T-helper 1 cell treated with Interleukin-12 subunit alpha and Interleukin-12 subunit beta and Interleukin-4 antibody, amounts not matched to agents 30 ng/mL and 1 ng/mL, for 36 hours (primary cell): Measurements from ENCODE around the gene ZMYM4. TPM values are rescaled to one million over a fixed set of nuclear protein-coding genes. Genes with fewer than 3 reads are reported as not detected.

Experiments used
- intact Hi-C: fragments of 100-400 bp; cut with micrococcal nuclease; formaldehyde crosslinking; loops from one replicate; pipeline ENCODE4 v1.15.1; 2024
- total RNA-seq: library from RNA; stranded (reverse); gene quantifications from 2 replicates; pipeline ENCODE4 v1.2.3, GENCODE V29; 2022

Gene ZMYM4
- total RNA-seq, 1 donor from 2014 or later = 34.4 TPM

DNA sequence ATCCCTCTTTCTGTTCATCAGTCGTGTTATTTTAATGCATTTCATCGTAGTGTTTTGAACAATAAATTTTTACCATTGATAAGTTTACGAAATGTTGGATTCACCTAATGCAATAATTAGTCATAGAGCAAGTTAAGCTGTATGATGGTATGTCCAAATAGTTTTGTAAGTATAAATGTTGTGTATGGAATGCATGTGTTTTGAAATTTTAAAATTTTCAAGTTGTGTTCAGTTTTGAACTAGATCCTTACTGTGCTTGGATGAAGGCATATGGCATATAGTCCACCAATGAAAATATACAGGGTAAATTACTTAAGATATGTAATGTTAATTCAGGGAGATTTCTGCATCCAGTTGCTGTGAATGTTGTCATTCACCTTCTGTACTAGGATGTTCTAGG is 2.3 kb downstream of the ZMYM4 start:
- intact Hi-C loops = no loop called here

DNA sequence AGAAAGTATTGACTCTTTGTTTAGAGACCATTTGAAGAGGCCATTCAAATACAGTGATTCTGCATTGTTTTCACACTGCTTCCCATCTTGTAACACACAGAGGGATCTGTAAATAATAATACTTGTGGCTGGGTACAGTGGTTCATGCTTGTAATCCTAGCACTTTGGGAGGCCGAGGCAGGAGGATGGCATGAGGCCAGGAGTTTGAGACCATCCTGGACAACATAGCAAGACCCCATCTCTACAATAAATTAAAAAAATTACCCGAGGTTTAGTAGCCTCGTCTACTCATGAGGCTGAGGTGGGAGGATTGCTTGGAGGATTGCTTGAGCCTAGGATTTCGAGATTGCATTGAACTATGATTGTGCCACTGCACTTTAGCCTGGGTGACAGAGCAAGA is 5.7 kb downstream of the ZMYM4 start:
- intact Hi-C loops = no loop called here

DNA sequence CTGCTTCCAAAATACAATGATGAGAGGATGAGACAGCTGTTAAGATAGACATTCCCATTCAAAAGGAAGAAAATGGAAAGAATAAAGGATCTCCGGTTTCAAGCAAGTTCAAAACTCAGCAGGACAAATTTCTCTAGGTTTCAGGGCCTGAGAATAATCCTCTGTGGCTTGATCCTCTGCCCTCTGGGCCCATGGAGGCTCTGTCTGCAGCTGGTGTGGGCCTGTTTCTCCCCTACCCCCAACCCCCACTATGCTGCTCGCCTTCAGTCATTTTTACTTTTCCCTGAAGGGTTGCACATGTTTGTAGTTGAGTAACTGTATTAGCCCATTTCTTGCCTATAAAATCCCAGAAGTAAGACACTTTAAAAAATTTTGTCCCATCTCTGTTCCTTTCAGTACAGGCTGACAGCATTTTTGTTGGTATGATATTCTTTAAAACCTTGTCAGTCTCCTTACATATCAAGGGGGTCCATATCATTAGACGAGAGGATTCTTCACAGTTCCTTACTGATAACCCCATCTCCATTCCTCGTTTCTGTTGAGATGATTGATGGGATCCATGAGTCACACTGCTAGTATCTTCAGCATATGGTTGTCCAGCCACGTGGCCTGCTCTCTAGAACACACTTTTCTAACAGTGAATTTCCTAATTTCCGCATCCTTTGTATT is 10.5 kb downstream of the ZMYM4 start:
- intact Hi-C loops = no loop called here

DNA sequence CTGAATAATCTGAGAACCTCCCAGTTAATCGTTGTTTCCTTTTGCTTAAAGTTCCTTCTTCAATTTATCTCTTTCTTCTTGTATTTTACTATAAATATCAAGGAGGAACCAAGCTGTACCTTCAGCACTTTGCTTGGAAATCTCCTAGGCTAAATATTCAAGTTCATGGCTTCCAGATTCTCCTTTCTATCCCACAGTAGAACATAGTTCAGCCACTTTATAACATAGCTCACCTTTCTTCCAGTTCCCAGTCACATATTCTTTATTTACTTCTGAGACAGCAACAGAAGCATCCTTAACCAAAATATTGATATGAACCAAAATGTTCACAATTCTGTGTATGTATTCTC is 11.0 kb downstream of the ZMYM4 start:
- intact Hi-C loops = no loop called here

- intact Hi-C loops = no loop called here
These were observed 11.5 kb downstream of the ZMYM4 start for GRCh38 chr1:35280006-35280405.

- intact Hi-C loops = no loop called here
These were observed 13.1 kb downstream of the ZMYM4 start for GRCh38 chr1:35281565-35281964.

DNA sequence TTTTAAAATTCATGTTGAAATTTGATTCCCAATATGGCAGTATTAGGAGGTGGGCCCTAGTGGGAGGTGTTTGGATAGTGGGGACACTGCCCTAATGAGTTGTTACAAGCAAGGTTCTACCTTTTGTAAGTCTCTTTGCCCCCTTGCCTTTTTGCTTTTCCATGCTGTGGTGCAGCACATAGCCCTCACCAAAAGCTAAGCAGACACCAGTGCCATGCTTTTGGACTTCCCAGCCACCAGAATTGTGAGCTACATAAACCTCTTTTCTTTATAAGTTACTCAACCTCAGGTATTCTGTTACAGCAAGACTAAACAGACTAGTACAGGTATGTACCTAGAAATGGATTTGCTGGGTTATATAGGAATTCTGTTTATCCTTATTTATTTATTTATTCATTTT is 13.7 kb downstream of the ZMYM4 start:
- intact Hi-C loops = no loop called here

DNA sequence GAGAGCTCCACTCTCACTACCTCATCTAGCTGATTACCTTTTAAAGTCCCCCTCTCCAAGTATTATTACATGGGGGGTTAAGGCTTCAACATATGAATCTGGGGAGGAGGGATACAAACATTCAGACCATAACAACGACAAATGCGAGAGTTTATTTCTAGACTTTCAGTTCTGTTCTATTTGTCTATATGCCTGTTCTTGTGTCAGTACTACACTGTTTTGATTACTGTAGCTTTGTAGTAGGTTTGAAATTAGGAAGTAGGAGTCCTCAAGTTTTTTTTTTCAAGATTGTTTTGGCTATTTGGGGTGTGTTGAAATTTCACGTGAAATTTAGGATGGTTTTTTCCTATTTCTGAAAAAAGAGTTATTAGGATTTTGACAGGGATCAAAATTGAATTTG is 16.3 kb downstream of the ZMYM4 start:
- intact Hi-C loops = no loop called here

GRCh38 chr1:35285771-35286606 is 17.5 kb downstream of the ZMYM4 start:
- intact Hi-C loops = no loop called here

DNA sequence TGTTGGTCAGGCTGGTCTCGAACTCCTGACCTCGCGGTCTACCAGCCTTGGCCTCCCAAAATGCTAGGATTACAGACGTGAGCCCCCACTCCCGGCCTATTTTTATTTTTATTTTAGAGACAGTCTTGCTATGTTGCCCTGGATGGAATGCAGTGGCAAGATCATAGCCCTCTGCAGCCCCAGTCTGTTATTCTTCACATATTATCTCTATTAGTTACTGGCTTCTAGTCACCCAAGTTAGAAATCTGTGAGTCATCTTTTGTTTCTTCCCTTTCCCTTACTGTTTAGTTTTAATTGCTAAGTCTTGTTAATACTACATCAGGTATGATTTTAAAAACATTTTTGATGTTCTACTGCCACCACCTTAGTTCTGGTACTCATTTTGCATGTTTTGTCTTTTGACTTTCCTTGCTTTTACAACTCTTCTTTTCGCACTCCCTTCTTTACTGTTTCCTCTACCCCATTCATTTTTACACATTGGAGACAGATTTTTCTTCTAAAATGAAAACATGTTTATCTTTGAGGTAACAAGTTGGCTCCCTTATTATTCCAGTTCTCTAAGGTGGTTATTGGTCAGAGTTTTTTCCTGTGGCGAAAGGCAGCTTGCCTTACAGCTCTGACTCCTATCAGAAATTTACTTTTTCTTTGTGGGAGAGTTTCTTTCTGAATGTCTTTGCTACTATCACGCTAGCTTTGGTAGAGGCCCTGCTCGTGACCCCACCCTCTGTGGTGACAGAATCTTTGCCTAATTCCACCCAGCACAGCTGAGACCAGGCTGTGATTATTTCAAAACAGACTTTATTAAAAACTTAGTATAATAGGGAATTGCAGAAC is 19.5 kb downstream of the ZMYM4 start:
- intact Hi-C loops = no loop called here

DNA sequence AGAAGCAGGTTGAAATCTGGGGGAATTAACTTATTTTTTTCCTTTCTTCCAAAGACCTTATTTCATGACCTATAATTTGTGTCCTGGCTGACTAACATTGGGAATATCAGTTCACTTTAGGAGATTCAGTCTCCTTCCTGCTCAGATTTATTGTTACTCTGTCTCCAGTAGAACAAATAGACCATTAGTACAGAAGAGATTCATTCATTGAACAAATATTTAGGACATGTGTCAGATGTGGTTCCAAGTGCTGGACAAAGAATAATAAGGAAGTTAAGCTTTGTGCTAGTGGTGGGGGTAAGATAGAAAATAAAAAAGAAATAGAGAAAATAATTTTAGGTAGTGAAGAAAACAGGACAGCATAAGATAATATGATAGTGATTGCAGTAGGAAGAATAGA is 20.3 kb downstream of the ZMYM4 start:
- intact Hi-C loops = no loop called here

GRCh38 chr1:35290452-35290851 is 21.9 kb downstream of the ZMYM4 start:
- intact Hi-C loops = no loop called here

GRCh38 chr1:35294809-35295208 is 26.3 kb downstream of the ZMYM4 start:
- intact Hi-C loops = no loop called here

GRCh38 chr1:35297886-35298285 is 29.4 kb downstream of the ZMYM4 start:
- intact Hi-C loops = loop anchor here (1.0 to 2.0 kb wide), 4 partner anchors 29 to 512 kb away; partner anchors contain the start of gene ZMYM4

- intact Hi-C loops = loop anchor here (1.0 to 2.0 kb wide), 4 partner anchors 30 to 512 kb away; partner anchors contain the start of gene ZMYM4
These were observed 30.0 kb downstream of the ZMYM4 start for GRCh38 chr1:35298464-35298863.

DNA sequence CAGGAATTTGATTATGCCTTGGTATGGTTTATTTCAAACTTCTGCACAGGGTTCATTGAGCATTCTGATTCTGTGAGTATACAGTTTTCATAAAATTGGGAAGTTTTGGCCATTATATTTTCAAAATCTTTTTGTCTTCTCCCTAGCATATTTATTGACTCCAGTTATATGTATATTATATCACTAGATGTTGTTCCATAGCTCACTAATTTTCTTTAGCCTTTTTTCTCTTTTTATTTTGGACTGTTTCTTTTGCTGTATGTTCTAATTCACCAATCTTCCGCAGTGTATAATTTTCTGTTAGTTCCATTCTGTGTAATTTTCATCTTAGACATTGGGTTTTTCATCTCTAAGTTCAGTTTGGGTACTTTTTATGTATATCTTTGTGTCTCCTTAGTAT is 31.9 kb downstream of the ZMYM4 start:
- intact Hi-C loops = no loop called here

DNA sequence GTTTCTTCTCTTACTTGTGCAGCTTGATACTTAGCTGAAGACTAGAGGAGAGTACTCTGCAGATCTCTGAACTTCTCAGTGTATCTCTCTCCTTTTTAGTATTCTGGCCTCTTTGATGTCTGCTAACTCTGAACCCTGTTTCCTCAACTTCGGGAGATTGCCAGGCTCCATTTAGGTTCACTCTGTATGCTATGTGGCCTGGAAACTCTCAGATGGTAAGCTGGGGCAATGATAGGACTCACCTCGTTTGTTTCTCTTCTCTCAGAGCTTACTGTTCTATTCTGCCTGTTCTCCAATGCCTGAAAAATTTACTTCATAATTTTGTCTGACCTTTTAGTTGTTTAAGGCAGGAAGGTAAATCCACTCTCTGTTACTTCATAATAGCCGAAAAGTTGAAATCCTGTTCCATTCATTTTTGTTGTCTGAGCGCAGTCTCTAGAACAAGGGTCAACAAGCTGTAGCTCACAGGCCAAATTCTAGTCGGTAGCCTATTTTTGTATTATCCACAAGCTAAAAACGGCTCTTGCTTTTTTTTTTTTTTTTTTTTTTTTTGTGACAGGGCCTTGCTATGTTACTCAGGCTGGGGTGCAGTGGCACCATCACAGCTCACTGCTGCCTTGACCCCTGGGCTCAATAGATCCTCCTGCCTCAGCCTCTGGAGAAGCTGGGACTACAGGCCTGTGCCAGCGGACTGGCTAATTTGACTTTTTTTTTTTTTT is 33.3 kb downstream of the ZMYM4 start:
- intact Hi-C loops = no loop called here

DNA sequence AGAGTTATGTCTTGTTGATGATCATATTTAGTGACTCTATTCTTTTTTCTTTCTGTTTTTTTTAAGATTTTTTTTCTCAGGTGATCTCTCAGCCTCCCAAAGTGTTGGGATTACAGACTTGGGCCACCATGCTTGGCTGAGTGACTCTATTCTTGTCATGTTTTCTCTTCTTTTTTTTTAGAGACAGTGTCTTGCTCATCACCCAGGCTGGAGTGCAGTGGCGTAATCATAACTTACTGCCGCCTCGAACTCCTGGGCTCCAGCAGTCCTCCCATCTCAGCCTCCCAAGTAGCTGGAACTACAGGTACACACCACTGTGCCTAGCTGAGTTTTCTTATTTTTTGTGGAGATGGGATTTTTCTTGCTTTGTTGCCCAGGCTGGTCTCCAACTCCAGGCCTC is 36.9 kb downstream of the ZMYM4 start:
- intact Hi-C loops = no loop called here

- intact Hi-C loops = no loop called here
These were observed 47.1 kb downstream of the ZMYM4 start for GRCh38 chr1:35315649-35316048.

DNA sequence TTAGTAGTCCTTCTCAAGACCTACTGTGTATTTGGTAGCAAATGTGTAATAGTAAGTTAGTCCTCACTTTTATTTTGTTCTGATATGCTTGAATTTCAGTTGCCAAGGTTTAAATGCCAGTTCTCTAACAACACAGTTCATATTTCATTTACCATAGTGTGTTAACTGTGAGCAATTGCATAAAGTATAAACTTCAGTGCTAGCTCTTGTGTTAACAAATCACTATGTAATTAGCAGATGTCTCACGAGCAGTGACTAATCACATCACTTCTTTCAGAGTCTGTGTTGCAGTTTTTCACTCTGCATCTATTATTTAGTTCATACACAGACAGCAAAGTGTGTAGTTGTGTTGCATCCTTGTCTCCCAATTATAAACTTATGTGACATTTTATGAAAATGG is 47.8 kb downstream of the ZMYM4 start:
- intact Hi-C loops = no loop called here

- intact Hi-C loops = no loop called here
These were observed 51.6 kb downstream of the ZMYM4 start for GRCh38 chr1:35319988-35320713.
